Fibroblast of pulmonary artery (primary cell): ENCODE data around the gene DCAF8.

Experiments used
- DNase-seq: peaks from one replicate; pipeline ENCODE4 v3.0.0-alpha.2; 2010; ENCODE audit warnings: low read depth
- H3K4me3 ChIP-seq: replicated peaks from 2 replicates; pipeline ENCODE4 v1.5.1; 2011; ENCODE audit warnings: low read depth, mild to moderate bottlenecking, control low read depth, low read length, moderate library complexity
- CTCF ChIP-seq: IDR thresholded peaks from 2 replicates; pipeline ENCODE4 v1.5.1; 2011; ENCODE audit warnings: mild to moderate bottlenecking, control low read depth, low read length, inconsistent platforms; ENCODE audit errors: missing control alignments

The DCAF8 gene

GRCh38 chr1:160187407-160187806 is 74.9 kb downstream of the DCAF8 start:
- H3K4me3 ChIP-seq: no peak overlapping the region
- TF ChIP-seq CTCF: no peak
- DNase-seq: no peak

GRCh38 chr1:160186729-160187128 is 75.6 kb downstream of the DCAF8 start:
- H3K4me3 ChIP-seq: no peak overlapping the region
- TF ChIP-seq CTCF: no peak
- DNase-seq: no peak

- DNase-seq: no peak
- no peak for TF ChIP-seq CTCF
- no peak overlapping the region for H3K4me3 ChIP-seq
Observed at GRCh38 chr1:160186246-160186645, 76.1 kb downstream of the DCAF8 start.

- H3K4me3 ChIP-seq: no peak overlapping the region
- DNase-seq: no peak
- no peak for TF ChIP-seq CTCF
Observed at GRCh38 chr1:160179336-160179735, 83.0 kb downstream of the DCAF8 start.

- no peak for DNase-seq
- no peak overlapping the region for H3K4me3 ChIP-seq
- TF ChIP-seq CTCF: no peak
Observed at GRCh38 chr1:160178731-160179130, 83.6 kb downstream of the DCAF8 start.

GRCh38 chr1:160177667-160178066 is 84.7 kb downstream of the DCAF8 start:
- no peak overlapping the region for H3K4me3 ChIP-seq
- TF ChIP-seq CTCF: no peak
- no peak for DNase-seq

GRCh38 chr1:160177231-160177630 is 85.1 kb downstream of the DCAF8 start:
- H3K4me3 ChIP-seq: no peak overlapping the region
- DNase-seq: no peak
- TF ChIP-seq CTCF: no peak
